IPS-18c (cell line): ENCODE measurements around the gene KRT32.

Experiments used
- H3K4me3 ChIP-seq: 2 replicates; pipeline ENCODE4 v1.7.0; 2013; ENCODE audit warnings: low read depth, mild to moderate bottlenecking, low read length, moderate library complexity; ENCODE audit not compliant: insufficient read depth
- H3K9me3 ChIP-seq: one replicate; pipeline ENCODE4 v1.6.1; 2013; ENCODE audit warnings: mild to moderate bottlenecking, low read length, moderate library complexity; ENCODE audit not compliant: control insufficient read depth, insufficient read depth

KRT32 gene

GRCh38 chr17:41466988-41467387, at the start of gene KRT32:
Gene KRT32 (minus strand): TSS chr17:41467386. CDS start chr17:41467325, 61 bp downstream.
- H3K9me3 ChIP-seq: peaks cover 2% of the 10 kb centered on the region

GRCh38 chr17:41516830-41517283, 49.7 kb upstream of the KRT32 start:
- H3K9me3 ChIP-seq: no peaks in the 10 kb centered on the region
- H3K4me3 ChIP-seq: no peak overlapping the region

More at GRCh38 chr17:41466988-41467387, at the start of gene KRT32:
- no peak within 1 kb of the TSS for H3K4me3 ChIP-seq

GRCh38 chr17:41516147-41516829, 49.1 kb upstream of the KRT32 start:
- no peaks in the 10 kb centered on the region for H3K9me3 ChIP-seq
- H3K4me3 ChIP-seq: no peak overlapping the region

- Histone ChIP-seq H3K9me3 (no peaks in the 10 kb centered on the region), H3K4me3 (no peak overlapping the region)
These were observed 46.0 kb upstream of the KRT32 start for GRCh38 chr17:41513168-41513547.

- Histone ChIP-seq H3K9me3 (no peaks in the 10 kb centered on the region), H3K4me3 (no peak overlapping the region)
These were observed 45.5 kb upstream of the KRT32 start for GRCh38 chr17:41512546-41513167.

- H3K9me3 ChIP-seq: no peaks in the 10 kb centered on the region
- no peak overlapping the region for H3K4me3 ChIP-seq
These were observed 44.5 kb upstream of the KRT32 start for GRCh38 chr17:41511716-41512115.

- no peak overlapping the region for H3K4me3 ChIP-seq
- no peaks in the 10 kb centered on the region for H3K9me3 ChIP-seq
These were observed 43.9 kb upstream of the KRT32 start for GRCh38 chr17:41511116-41511515.

GRCh38 chr17:41510251-41511065, 43.3 kb upstream of the KRT32 start:
- Histone ChIP-seq H3K4me3 (no peak overlapping the region), H3K9me3 (no peaks in the 10 kb centered on the region)

GRCh38 chr17:41507315-41507880, 40.2 kb upstream of the KRT32 start:
- Histone ChIP-seq H3K4me3 (no peak overlapping the region), H3K9me3 (no peaks in the 10 kb centered on the region)

- no peaks in the 10 kb centered on the region for H3K9me3 ChIP-seq
- no peak overlapping the region for H3K4me3 ChIP-seq
These were observed 38.9 kb upstream of the KRT32 start for GRCh38 chr17:41505809-41506767.

- Histone ChIP-seq H3K4me3 (no peak within 1 kb of the TSS), H3K9me3 (no peaks in the 10 kb centered on the region)
These were observed 38.0 kb upstream of the KRT32 start, which contains the start of gene KRT13 for GRCh38 chr17:41505007-41505808. Gene KRT13 (minus strand): TSS chr17:41505612. CDS start chr17:41505550, 62 bp downstream.

GRCh38 chr17:41504246-41504977, 37.2 kb upstream of the KRT32 start:
- H3K9me3 ChIP-seq: no peaks in the 10 kb centered on the region

GRCh38 chr17:41503202-41503601, 36.0 kb upstream of the KRT32 start:
- Histone ChIP-seq H3K9me3 (no peaks in the 10 kb centered on the region), H3K4me3 (no peak overlapping the region)

More at GRCh38 chr17:41504246-41504977, 37.2 kb upstream of the KRT32 start:
- H3K4me3 ChIP-seq: no peak overlapping the region

GRCh38 chr17:41500131-41500911, 33.1 kb upstream of the KRT32 start:
- Histone ChIP-seq H3K4me3 (no peak overlapping the region), H3K9me3 (no peaks in the 10 kb centered on the region)

GRCh38 chr17:41499714-41500113, 32.5 kb upstream of the KRT32 start:
- Histone ChIP-seq H3K9me3 (no peaks in the 10 kb centered on the region), H3K4me3 (no peak overlapping the region)
